Progenitor cell of endocrine pancreas (in vitro differentiated cells): ENCODE measurements around the gene GALNT15. TPM values are rescaled to one million over a fixed set of nuclear protein-coding genes. Genes with fewer than 3 reads are reported as not detected.

Experiments
- DNase-seq: peaks from one replicate; pipeline ENCODE4 v3.0.0; 2021; ENCODE audit warnings: low spot score; ENCODE audit not compliant: unreplicated experiment
- H3K27ac Mint-ChIP-seq: 2 replicates; pipeline ENCODE4 v1.8.0; 2021; ENCODE audit warnings: mild to moderate bottlenecking, moderate library complexity, mixed read lengths
- H3K27me3 Mint-ChIP-seq: 2 replicates; pipeline ENCODE4 v1.8.0; 2021; ENCODE audit warnings: mixed read lengths
- H3K36me3 Mint-ChIP-seq: 2 replicates; pipeline ENCODE4 v1.8.0; 2022; ENCODE audit warnings: mixed read lengths; ENCODE audit not compliant: insufficient read depth
- H3K4me1 Mint-ChIP-seq: 2 replicates; pipeline ENCODE4 v1.8.0; 2021; ENCODE audit warnings: low read depth, mixed read lengths
- H3K4me3 Mint-ChIP-seq: 2 replicates; pipeline ENCODE4 v1.8.0; 2021; ENCODE audit warnings: low read depth, mild to moderate bottlenecking, moderate library complexity, mixed read lengths
- H3K9me3 Mint-ChIP-seq: 2 replicates; pipeline ENCODE4 v1.8.0; 2021; ENCODE audit warnings: low read depth, mixed read lengths
- CTCF ChIP-seq: fragments of 200-600 bp; sonication (generic); IDR thresholded peaks from one replicate; pipeline ENCODE4 v1.5.0; 2021; ENCODE audit warnings: antibody characterized with exemption, mild to moderate bottlenecking; ENCODE audit not compliant: unreplicated experiment
- total RNA-seq: library from RNA; stranded (reverse); gene quantifications from 2 replicates; pipeline ENCODE4 v1.2.1, GENCODE V29; 2021

GALNT15 gene
- total RNA-seq, 1 donor from 2014 or later, result 0.46 TPM

- DNase-seq, result no peak
- Mint-ChIP-seq H3K27me3 (no peaks in the 10 kb centered on the region), H3K27ac (no peak overlapping the region), H3K36me3 (no peaks in the 10 kb centered on the region), H3K9me3 (no peaks in the 10 kb centered on the region), H3K4me1 (no peaks in the 10 kb centered on the region), H3K4me3 (no peak overlapping the region)
- TF ChIP-seq CTCF, result no peak
These were observed 59.3 kb downstream of the GALNT15 start for GRCh38 chr3:16233806-16234205.

- H3K9me3 Mint-ChIP-seq, result no peaks in the 10 kb centered on the region
- H3K4me3 Mint-ChIP-seq, result no peak overlapping the region
- H3K27me3 Mint-ChIP-seq, result no peaks in the 10 kb centered on the region
- H3K4me1 Mint-ChIP-seq, result no peaks in the 10 kb centered on the region
- no peak for TF ChIP-seq CTCF
- DNase-seq, result no peak
- H3K27ac Mint-ChIP-seq, result no peak overlapping the region
- no peaks in the 10 kb centered on the region for H3K36me3 Mint-ChIP-seq
These were observed 59.8 kb downstream of the GALNT15 start for GRCh38 chr3:16234281-16234680.

- Mint-ChIP-seq H3K36me3 (no peaks in the 10 kb centered on the region), H3K9me3 (no peaks in the 10 kb centered on the region), H3K4me3 (no peak overlapping the region), H3K27ac (no peak overlapping the region), H3K27me3 (peaks cover 4% of the 10 kb centered on the region), H3K4me1 (no peaks in the 10 kb centered on the region)
- DNase-seq, result no peak
- TF ChIP-seq CTCF, result no peak
These were observed 61.7 kb downstream of the GALNT15 start for GRCh38 chr3:16236030-16236639.

GRCh38 chr3:16236856-16237393 lies 62.4 kb downstream of the GALNT15 start:
- Mint-ChIP-seq H3K4me1 (no peaks in the 10 kb centered on the region), H3K27me3 (peaks cover 4% of the 10 kb centered on the region), H3K27ac (no peak overlapping the region), H3K9me3 (no peaks in the 10 kb centered on the region), H3K4me3 (no peak overlapping the region), H3K36me3 (no peaks in the 10 kb centered on the region)
- no peak for TF ChIP-seq CTCF
- DNase-seq, result no peak

- H3K27ac Mint-ChIP-seq, result no peak overlapping the region
- peaks cover 4% of the 10 kb centered on the region for H3K27me3 Mint-ChIP-seq
- DNase-seq, result no peak
- no peaks in the 10 kb centered on the region for H3K9me3 Mint-ChIP-seq
- no peak for TF ChIP-seq CTCF
- no peaks in the 10 kb centered on the region for H3K4me1 Mint-ChIP-seq
- no peaks in the 10 kb centered on the region for H3K36me3 Mint-ChIP-seq
- no peak overlapping the region for H3K4me3 Mint-ChIP-seq
These were observed 64.7 kb downstream of the GALNT15 start for GRCh38 chr3:16239086-16239770.
